CD4-positive, alpha-beta T cell (primary cell): ENCODE results near the gene DSE. TPM values are rescaled to one million over a fixed set of nuclear protein-coding genes. Genes with fewer than 3 reads are reported as not detected.

ENCODE experiments used
- ATAC-seq: fragments of 200-7000 bp; cut with Tn5 transposase; one replicate; pipeline ENCODE4 v1.10.0; 2022; ENCODE audit warnings: mild to moderate bottlenecking; ENCODE audit not compliant: poor library complexity
- CTCF ChIA-PET: fragments of 350-600 bp; sonication (Branson Sonifier 250); formaldehyde crosslinking; loops from one replicate; lab custom pipeline; 2021; ENCODE audit warnings: antibody characterized with exemption, inconsistent platforms; lab: Charles Lee
- POLR2A ChIA-PET: fragments of 350-600 bp; sonication (Branson Sonifier 250); formaldehyde crosslinking; loops from one replicate; lab custom pipeline; 2021; ENCODE audit warnings: antibody characterized with exemption, inconsistent platforms; lab: Charles Lee
- DNase-seq, 14 experiments: peaks; one replicate each; pipeline ENCODE4 v3.0.0-alpha.2; 2013 to 2020; ENCODE audit warnings: mixed read lengths in 2 of 14
- H3K27ac ChIP-seq, 2 donors: one replicate each; pipeline versions ENCODE4 v1.5.1 to v1.7.0; 2013; ENCODE audit warnings: low read length in 2 of 2, low read depth in 1 of 2, mild to moderate bottlenecking in 1 of 2
- H3K27me3 ChIP-seq, 2 experiments: 1 replicate in 1 of 2; 2 replicates in 1 of 2; pipeline versions ENCODE4 v1.6.1 to v1.7.0; 2013; ENCODE audit warnings: low read length in 2 of 2, control low read depth in 1 of 2, mild to moderate bottlenecking in 1 of 2, moderate library complexity in 1 of 2; ENCODE audit not compliant: insufficient read depth in 2 of 2, control insufficient read depth in 1 of 2
- H3K36me3 ChIP-seq: one replicate; pipeline ENCODE4 v1.6.1; 2013; ENCODE audit warnings: low read length, control low read depth; ENCODE audit not compliant: insufficient read depth
- H3K4me1 ChIP-seq: one replicate; pipeline ENCODE4 v1.6.1; 2013; ENCODE audit warnings: low read length, control low read depth; ENCODE audit not compliant: insufficient read depth
- H3K4me3 ChIP-seq: one replicate; pipeline ENCODE4 v1.5.1; 2013; ENCODE audit warnings: mild to moderate bottlenecking, low read length, moderate library complexity
- H3K9me3 ChIP-seq, 2 experiments: 1 replicate in 1 of 2; 2 replicates in 1 of 2; pipeline versions ENCODE4 v1.6.1 to v1.7.0; 2013; ENCODE audit warnings: low read length in 2 of 2, mild to moderate bottlenecking in 2 of 2, control low read depth in 1 of 2, moderate library complexity in 1 of 2; ENCODE audit not compliant: control insufficient read depth in 1 of 2, insufficient read depth in 1 of 2
- H3K27ac Mint-ChIP-seq: one replicate; pipeline ENCODE4 v1.8.0; 2020; ENCODE audit warnings: mixed read lengths
- H3K27me3 Mint-ChIP-seq: one replicate; pipeline ENCODE4 v1.8.0; 2021; ENCODE audit warnings: mixed read lengths
- H3K36me3 Mint-ChIP-seq: one replicate; pipeline ENCODE4 v1.8.0; 2021; ENCODE audit warnings: low read depth, mixed read lengths
- H3K4me1 Mint-ChIP-seq: one replicate; pipeline ENCODE4 v1.8.0; 2021; ENCODE audit warnings: low read depth, mixed read lengths
- H3K4me3 Mint-ChIP-seq: one replicate; pipeline ENCODE4 v1.8.0; 2020; ENCODE audit warnings: mild to moderate bottlenecking, mixed read lengths
- H3K9me3 Mint-ChIP-seq: one replicate; pipeline ENCODE4 v1.8.0; 2020; ENCODE audit warnings: mixed read lengths
- CTCF ChIP-seq: fragments of 200-600 bp; IDR thresholded peaks from one replicate; pipeline ENCODE4 v1.8.0; 2022; ENCODE audit warnings: antibody characterized with exemption, mild to moderate bottlenecking
- intact Hi-C, 2 experiments: fragments of 100-400 bp; cut with DNase I in 1 of 2; cut with micrococcal nuclease in 1 of 2; formaldehyde crosslinking; loops; one replicate each; pipeline versions ENCODE4 v1.15.1 to v1.9.0; 2023 to 2025; cut with DNase I, micrococcal nuclease
- total RNA-seq, 174 experiments: library from RNA in 2 of 174; stranded (reverse) in 2 of 174; gene quantifications; one replicate each; pipeline ENCODE4 v1.2.3 and lab custom pipeline; 2021 to 2026

DSE gene
- total RNA-seq, 2 experiments from 2014 or later = 7.5 to 8.0 TPM

GRCh38 chr6:116408491-116408890 lies 37.7 kb downstream of the DSE start:
- no peaks in the 10 kb centered on the region for H3K4me1 ChIP-seq
- DNase-seq = no peak
- Mint-ChIP-seq H3K36me3 (no peaks in the 10 kb centered on the region), H3K4me1 (peaks cover 5% of the 10 kb centered on the region), H3K9me3 (no peaks in the 10 kb centered on the region), H3K27ac (no peak overlapping the region), H3K4me3 (no peak overlapping the region), H3K27me3 (no peaks in the 10 kb centered on the region)
- intact Hi-C loops = no loop called here
- POLR2A ChIA-PET = no interaction called here
- CTCF ChIA-PET = no interaction called here
- ATAC-seq = no peak
- H3K9me3 ChIP-seq = no peaks in the 10 kb centered on the region
- H3K27ac ChIP-seq = no peak overlapping the region
- H3K27me3 ChIP-seq = no peaks in the 10 kb centered on the region
- no peaks in the 10 kb centered on the region for H3K36me3 ChIP-seq
- no peak overlapping the region for H3K4me3 ChIP-seq
- no peak for TF ChIP-seq CTCF

- POLR2A ChIA-PET = no interaction called here
- Mint-ChIP-seq H3K27ac (no peak overlapping the region), H3K36me3 (no peaks in the 10 kb centered on the region), H3K4me1 (peaks cover 5% of the 10 kb centered on the region), H3K27me3 (no peaks in the 10 kb centered on the region), H3K4me3 (no peak overlapping the region), H3K9me3 (no peaks in the 10 kb centered on the region)
- Histone ChIP-seq H3K9me3 (no peaks in the 10 kb centered on the region), H3K27me3 (no peaks in the 10 kb centered on the region), H3K4me1 (no peaks in the 10 kb centered on the region), H3K27ac (no peak overlapping the region), H3K36me3 (no peaks in the 10 kb centered on the region), H3K4me3 (no peak overlapping the region)
- intact Hi-C loops = no loop called here
- ATAC-seq (no peak), DNase-seq (peak in 2 of 14 experiments; percentile 9)
- CTCF ChIA-PET = no interaction called here
- no peak for TF ChIP-seq CTCF
Observed at GRCh38 chr6:116409756-116410155, 39.0 kb downstream of the DSE start.

GRCh38 chr6:116411284-116411623 lies 40.5 kb downstream of the DSE start:
- Histone ChIP-seq H3K36me3 (no peaks in the 10 kb centered on the region), H3K4me1 (no peaks in the 10 kb centered on the region), H3K4me3 (no peak overlapping the region), H3K27ac (no peak overlapping the region), H3K9me3 (no peaks in the 10 kb centered on the region), H3K27me3 (no peaks in the 10 kb centered on the region)
- CTCF ChIA-PET = interaction anchor here (0.8 to 1.4 kb wide), 3 partner anchors 8 to 22 kb away, joined by 3 to 5 read pairs (median 3); no protein-coding TSS in a partner anchor
- DNase-seq (no peak), ATAC-seq (no peak)
- POLR2A ChIA-PET = no interaction called here
- H3K36me3 Mint-ChIP-seq = no peaks in the 10 kb centered on the region
- H3K4me3 Mint-ChIP-seq = no peak overlapping the region
- peaks cover 5% of the 10 kb centered on the region for H3K4me1 Mint-ChIP-seq
- H3K27me3 Mint-ChIP-seq = no peaks in the 10 kb centered on the region
- intact Hi-C loops = no loop called here
- no peak for TF ChIP-seq CTCF
- no peaks in the 10 kb centered on the region for H3K9me3 Mint-ChIP-seq
- H3K27ac Mint-ChIP-seq = no peak overlapping the region
